ENCODE results near the gene TLCD5.

The TLCD5 gene

GRCh38 chr11:120316880-120317688 is 8.0 kb upstream of the TLCD5 start:
- WGBS (ENCODE audit: extremely low coverage, insufficient coverage, insufficient read length) = no CpG with 5 or more reads among the region's 8 CpGs
- no peak overlapping the region for H3K4me2 ChIP-seq (ENCODE audit: low read length)

GRCh38 chr11:120317689-120318480 is 7.2 kb upstream of the TLCD5 start:
- Histone ChIP-seq H3K27me3 (ENCODE audit: insufficient read depth, low read length) (no peaks in the 10 kb centered on the region), H3K4me1 (ENCODE audit: control insufficient read depth in 1 of 2, insufficient read depth in 2 of 2, low read length in 2 of 2) (peaks cover 3 to 7% of the 10 kb centered on the region in 2 experiments), H3K4me3 (ENCODE audit: low read depth, low read length) (no peak overlapping the region), H3K18ac (ENCODE audit: low read length) (no peak overlapping the region), H3K79me2 (ENCODE audit: control insufficient read depth, insufficient read depth, low read length, poor library complexity) (no peaks in the 10 kb centered on the region), H3K27ac (ENCODE audit: low read depth, low read length) (no peak overlapping the region), H3K79me1 (ENCODE audit: low read length) (no peaks in the 10 kb centered on the region), H4K8ac (ENCODE audit: low read depth, low read length) (no peak overlapping the region), H3K9me3 (ENCODE audit: insufficient read depth, low read depth, low read length) (no peaks in the 10 kb centered on the region), H4K12ac (ENCODE audit: low read depth, low read length) (no peak overlapping the region), H3K9ac (ENCODE audit: low read length) (no peak overlapping the region), H3K36me3 (ENCODE audit: control insufficient read depth in 1 of 2, insufficient read depth in 2 of 2, low read length in 2 of 2) (no peaks in the 10 kb centered on the region), H3K4me2 (ENCODE audit: low read length) (no peak overlapping the region), H3K23ac (ENCODE audit: low read length) (no peak overlapping the region), H2AFZ (ENCODE audit: insufficient read depth, low read length, poor library complexity) (no peak overlapping the region), H3K4ac (ENCODE audit: low read depth, low read length) (no peak overlapping the region), H3K14ac (ENCODE audit: low read length) (no peak overlapping the region), H2BK120ac (ENCODE audit: insufficient read depth, low read length, poor library complexity) (no peak overlapping the region), H2BK12ac (ENCODE audit: low read length) (no peak overlapping the region), H4K91ac (ENCODE audit: low read depth, low read length) (no peak overlapping the region), H2BK5ac (ENCODE audit: low read depth, low read length, poor library complexity) (no peak overlapping the region), H2AK5ac (ENCODE audit: low read length) (no peak overlapping the region)
- no peak for DNase-seq
- WGBS (ENCODE audit: extremely low coverage, insufficient coverage, insufficient read length) = no CpG with 5 or more reads among the region's 10 CpGs

More at GRCh38 chr11:120316880-120317688, 8.0 kb upstream of the TLCD5 start:
- no peaks in the 10 kb centered on the region for H3K9me3 ChIP-seq (ENCODE audit: insufficient read depth, low read depth, low read length)
- H2BK5ac ChIP-seq (ENCODE audit: low read depth, low read length, poor library complexity) = no peak overlapping the region
- no peaks in the 10 kb centered on the region for H3K27me3 ChIP-seq (ENCODE audit: insufficient read depth, low read length)
- H3K14ac ChIP-seq (ENCODE audit: low read length) = no peak overlapping the region
- H4K12ac ChIP-seq (ENCODE audit: low read depth, low read length) = no peak overlapping the region
- H3K27ac ChIP-seq (ENCODE audit: low read depth, low read length) = no peak overlapping the region
- H2BK120ac ChIP-seq (ENCODE audit: insufficient read depth, low read length, poor library complexity) = no peak overlapping the region
- H2BK12ac ChIP-seq (ENCODE audit: low read length) = no peak overlapping the region
- no peak overlapping the region for H3K9ac ChIP-seq (ENCODE audit: low read length)
- peaks cover 3 to 7% of the 10 kb centered on the region in 2 experiments for H3K4me1 ChIP-seq (ENCODE audit: control insufficient read depth in 1 of 2, insufficient read depth in 2 of 2, low read length in 2 of 2)
- H4K91ac ChIP-seq (ENCODE audit: low read depth, low read length) = no peak overlapping the region
- no peak overlapping the region for H3K23ac ChIP-seq (ENCODE audit: low read length)
- H2AFZ ChIP-seq (ENCODE audit: insufficient read depth, low read length, poor library complexity) = no peak overlapping the region
- H3K4ac ChIP-seq (ENCODE audit: low read depth, low read length) = no peak overlapping the region
- no peak overlapping the region for H4K8ac ChIP-seq (ENCODE audit: low read depth, low read length)
- no peak overlapping the region for H2AK5ac ChIP-seq (ENCODE audit: low read length)
- no peaks in the 10 kb centered on the region for H3K79me2 ChIP-seq (ENCODE audit: control insufficient read depth, insufficient read depth, low read length, poor library complexity)
- H3K4me3 ChIP-seq (ENCODE audit: low read depth, low read length) = no peak overlapping the region
- H3K36me3 ChIP-seq (ENCODE audit: control insufficient read depth in 1 of 2, insufficient read depth in 2 of 2, low read length in 2 of 2) = no peaks in the 10 kb centered on the region
- no peaks in the 10 kb centered on the region for H3K79me1 ChIP-seq (ENCODE audit: low read length)
- H3K18ac ChIP-seq (ENCODE audit: low read length) = no peak overlapping the region
- peak; percentile 49 to 61 for DNase-seq

- 100% methylated on average over 2 of the region's 4 CpGs for WGBS (ENCODE audit: extremely low coverage, insufficient coverage, insufficient read length)
- H4K91ac ChIP-seq (ENCODE audit: low read depth, low read length) = no peak overlapping the region
- H3K4me2 ChIP-seq (ENCODE audit: low read length) = no peak overlapping the region
- H3K18ac ChIP-seq (ENCODE audit: low read length) = no peak overlapping the region
- H2AFZ ChIP-seq (ENCODE audit: insufficient read depth, low read length, poor library complexity) = no peak overlapping the region
- no peak overlapping the region for H3K14ac ChIP-seq (ENCODE audit: low read length)
- H3K9ac ChIP-seq (ENCODE audit: low read length) = no peak overlapping the region
- no peak overlapping the region for H2BK120ac ChIP-seq (ENCODE audit: insufficient read depth, low read length, poor library complexity)
- H3K79me2 ChIP-seq (ENCODE audit: control insufficient read depth, insufficient read depth, low read length, poor library complexity) = no peaks in the 10 kb centered on the region
- H2BK12ac ChIP-seq (ENCODE audit: low read length) = no peak overlapping the region
- H3K4me3 ChIP-seq (ENCODE audit: low read depth, low read length) = no peak overlapping the region
- H3K9me3 ChIP-seq (ENCODE audit: insufficient read depth, low read depth, low read length) = no peaks in the 10 kb centered on the region
- no peak overlapping the region for H2BK5ac ChIP-seq (ENCODE audit: low read depth, low read length, poor library complexity)
- no peaks in the 10 kb centered on the region for H3K27me3 ChIP-seq (ENCODE audit: insufficient read depth, low read length)
- H4K12ac ChIP-seq (ENCODE audit: low read depth, low read length) = no peak overlapping the region
- no peak overlapping the region for H4K8ac ChIP-seq (ENCODE audit: low read depth, low read length)
- H3K36me3 ChIP-seq (ENCODE audit: control insufficient read depth in 1 of 2, insufficient read depth in 2 of 2, low read length in 2 of 2) = no peaks in the 10 kb centered on the region
- H3K27ac ChIP-seq (ENCODE audit: low read depth, low read length) = no peak overlapping the region
- no peaks in the 10 kb centered on the region for H3K79me1 ChIP-seq (ENCODE audit: low read length)
- H3K4me1 ChIP-seq (ENCODE audit: control insufficient read depth in 1 of 2, insufficient read depth in 2 of 2, low read length in 2 of 2) = peaks cover 3 to 7% of the 10 kb centered on the region in 2 experiments
- H2AK5ac ChIP-seq (ENCODE audit: low read length) = no peak overlapping the region
- no peak overlapping the region for H3K4ac ChIP-seq (ENCODE audit: low read depth, low read length)
- H3K23ac ChIP-seq (ENCODE audit: low read length) = no peak overlapping the region
- DNase-seq = no peak
Measured at GRCh38 chr11:120318906-120319305, 6.2 kb upstream of the TLCD5 start.

GRCh38 chr11:120326228-120326627 is 1.1 kb downstream of the TLCD5 start:
- H2BK12ac ChIP-seq (ENCODE audit: low read length) = no peak overlapping the region
- no peak overlapping the region for H3K18ac ChIP-seq (ENCODE audit: low read length)
- H3K36me3 ChIP-seq (ENCODE audit: control insufficient read depth in 1 of 2, insufficient read depth in 2 of 2, low read length in 2 of 2) = peaks cover 6 to 9% of the 10 kb centered on the region in 2 experiments
- no peak overlapping the region for H2AK5ac ChIP-seq (ENCODE audit: low read length)
- peaks cover 4% of the 10 kb centered on the region for H3K79me1 ChIP-seq (ENCODE audit: low read length)
- DNase-seq = peak; percentile 30 to 86
- H2BK120ac ChIP-seq (ENCODE audit: insufficient read depth, low read length, poor library complexity) = no peak overlapping the region
- no peak overlapping the region for H3K4me3 ChIP-seq (ENCODE audit: low read depth, low read length)
- WGBS (ENCODE audit: extremely low coverage, insufficient coverage, insufficient read length) = no CpG with 5 or more reads among the region's 3 CpGs
- no peak overlapping the region for H3K27ac ChIP-seq (ENCODE audit: low read depth, low read length)
- no peak overlapping the region for H2BK5ac ChIP-seq (ENCODE audit: low read depth, low read length, poor library complexity)
- H3K14ac ChIP-seq (ENCODE audit: low read length) = no peak overlapping the region
- no peak overlapping the region for H4K12ac ChIP-seq (ENCODE audit: low read depth, low read length)
- no peak overlapping the region for H4K91ac ChIP-seq (ENCODE audit: low read depth, low read length)
- no peaks in the 10 kb centered on the region for H3K27me3 ChIP-seq (ENCODE audit: insufficient read depth, low read length)
- no peak overlapping the region for H3K23ac ChIP-seq (ENCODE audit: low read length)
- peaks cover 4% of the 10 kb centered on the region for H3K79me2 ChIP-seq (ENCODE audit: control insufficient read depth, insufficient read depth, low read length, poor library complexity)
- H3K9ac ChIP-seq (ENCODE audit: low read length) = no peak overlapping the region
- peaks cover 0 to 3% of the 10 kb centered on the region in 2 experiments for H3K4me1 ChIP-seq (ENCODE audit: control insufficient read depth in 1 of 2, insufficient read depth in 2 of 2, low read length in 2 of 2)
- H4K8ac ChIP-seq (ENCODE audit: low read depth, low read length) = no peak overlapping the region
- H3K4me2 ChIP-seq (ENCODE audit: low read length) = no peak overlapping the region
- H3K9me3 ChIP-seq (ENCODE audit: insufficient read depth, low read depth, low read length) = no peaks in the 10 kb centered on the region
- no peak overlapping the region for H2AFZ ChIP-seq (ENCODE audit: insufficient read depth, low read length, poor library complexity)
- no peak overlapping the region for H3K4ac ChIP-seq (ENCODE audit: low read depth, low read length)

Data from trophoblast cell (in vitro differentiated cells and primary cell).